ENCODE measurements around the gene DNAJC27. TPM values are rescaled to one million over a fixed set of nuclear protein-coding genes. Genes with fewer than 3 reads are reported as not detected.
A peak's percentile ranks its signal among the peaks of the same experiment; 100 is the strongest.

DNAJC27 gene
- total and polyA plus RNA-seq, 2 of the 13 experiments (the other 11 are each of a cell fraction or from before 2014, with no cell fraction given): 3.1 to 3.7 TPM

- TF ChIP-seq TAF15 (IDR thresholded peaks at IDR 0.05; ENCODE audit: low read depth, low read length, poor library complexity, severe bottlenecking) (peak; percentile 21), SIX4 (CRISPR knock-in tag; IDR thresholded peaks at IDR 0.05) (peak; percentile 62; the same call in 1 of the 2 replicates), KDM5B (CRISPR knock-in tag; IDR thresholded peaks at IDR 0.05; ENCODE audit: borderline replicate concordance) (peak; percentile 93; the same call in 1 of the 2 replicates), ZNF451 (CRISPR knock-in tag; IDR thresholded peaks at IDR 0.05) (peak; percentile 93; the same call in 1 of the 2 replicates), ZNF3 (CRISPR knock-in tag; IDR thresholded peaks at IDR 0.05) (peak; percentile 32; the same call in 1 of the 2 replicates), MAFK (conservative IDR thresholded peaks at IDR 0.05 in 1 of 2, IDR thresholded peaks at IDR 0.05 in 1 of 2; ENCODE audit: low read length in 2 of 2) (0 out of 4 replicates have a peak, but pooled peaks of 1 of the 2 experiments have one; percentile 25), SP2 (CRISPR knock-in tag; IDR thresholded peaks at IDR 0.05) (peak; percentile 97), MAZ (IDR thresholded peaks at IDR 0.05; ENCODE audit: borderline replicate concordance, low read depth, low read length) (peak; percentile 72; the same call in 1 of the 2 replicates), MAZ (CRISPR knock-in tag; IDR thresholded peaks at IDR 0.05; ENCODE audit: low read depth) (peak; percentile 70; the same call in 1 of the 2 replicates), ZNF224 (CRISPR knock-in tag; IDR thresholded peaks at IDR 0.05) (no peak), ZNF329 (CRISPR knock-in tag; IDR thresholded peaks at IDR 0.05; ENCODE audit: low read depth) (no peak), ZNF792 (CRISPR knock-in tag; IDR thresholded peaks at IDR 0.05) (peak; percentile 89), GPN1 (CRISPR knock-in tag; IDR thresholded peaks at IDR 0.05; ENCODE audit: borderline replicate concordance) (no peak; the same call in 1 of the 2 replicates), ZBTB3 (CRISPR knock-in tag; IDR thresholded peaks at IDR 0.05; ENCODE audit: borderline replicate concordance, low read depth) (peak; percentile 73; the same call in 1 of the 2 replicates), FOXP4 (CRISPR knock-in tag; IDR thresholded peaks at IDR 0.05) (no peak; the same call in 1 of the 2 replicates), CBX5 (CRISPR knock-in tag; IDR thresholded peaks at IDR 0.05; ENCODE audit: borderline replicate concordance) (peak; percentile 83; the same call in 1 of the 2 replicates), ZNF337 (CRISPR knock-in tag; IDR thresholded peaks at IDR 0.05; ENCODE audit: borderline replicate concordance, low read depth) (peak; percentile 55; the same call in 1 of the 2 replicates), ZNF773 (CRISPR knock-in tag; IDR thresholded peaks at IDR 0.05; ENCODE audit: borderline replicate concordance) (no peak), NCOA2 (CRISPR knock-in tag; IDR thresholded peaks at IDR 0.05) (peak; percentile 56), RFXAP (CRISPR knock-in tag; IDR thresholded peaks at IDR 0.05; ENCODE audit: borderline replicate concordance) (peak; percentile 96), ZNF256 (CRISPR knock-in tag; conservative IDR thresholded peaks at IDR 0.05) (no peak), ZXDC (CRISPR knock-in tag; IDR thresholded peaks at IDR 0.05) (no peak), CENPT (CRISPR knock-in tag; IDR thresholded peaks at IDR 0.05; ENCODE audit: low read depth) (no peak), ZNF263 (CRISPR knock-in tag; IDR thresholded peaks at IDR 0.05) (peak; percentile 13), KDM4B (CRISPR knock-in tag; IDR thresholded peaks at IDR 0.05) (0 out of 2 replicates have a peak, but pooled peaks have one; percentile 15)
These were observed at the start of gene DNAJC27 (continued) for GRCh38 chr2:24971536-24972314.
